GM12874 (cell line): Measurements from ENCODE around the gene CTNNA2.

Experiments used
- CTCF ChIP-seq: IDR thresholded peaks from 2 replicates; pipeline ENCODE4 v1.5.1; 2011; ENCODE audit warnings: low read depth, mild to moderate bottlenecking, control low read depth, low read length, moderate library complexity; ENCODE audit not compliant: insufficient read depth

Gene CTNNA2

GRCh38 chr2:80429251-80429650 lies 916.4 kb downstream of the CTNNA2 start:
- TF ChIP-seq CTCF: no peak

- no peak for TF ChIP-seq CTCF
Observed at GRCh38 chr2:80437959-80438358, 925.1 kb downstream of the CTNNA2 start.

GRCh38 chr2:80438686-80439085 lies 925.8 kb downstream of the CTNNA2 start:
- no peak for TF ChIP-seq CTCF

- no peak for TF ChIP-seq CTCF
Observed at GRCh38 chr2:80454628-80455027, 941.8 kb downstream of the CTNNA2 start.

- no peak for TF ChIP-seq CTCF
Observed at GRCh38 chr2:80459028-80459427, 946.2 kb downstream of the CTNNA2 start.

- no peak for TF ChIP-seq CTCF
Observed at GRCh38 chr2:80461505-80462197, 948.8 kb downstream of the CTNNA2 start.

GRCh38 chr2:80462654-80463053 lies 949.8 kb downstream of the CTNNA2 start:
- TF ChIP-seq CTCF: no peak
